Stimulated activated CD8-positive, alpha-beta memory T cell treated with anti-CD3 and anti-CD28 coated beads, Interleukin-12 subunit alpha, Interleukin-12 subunit beta, amount 100 ng/mL, for 24 hours (primary cell): ENCODE measurements around the gene MAD2L2.
"Not testable (repeated sequence)": the region's sequence is repeated elsewhere in the genome, so short reads cannot be mapped to it uniquely, and the experiment has no call there.

ENCODE experiments used
- DNase-seq: peaks from one replicate; pipeline ENCODE4 v3.0.0-alpha.2; 2020; ENCODE audit errors: extremely low read depth

Gene MAD2L2

DNA sequence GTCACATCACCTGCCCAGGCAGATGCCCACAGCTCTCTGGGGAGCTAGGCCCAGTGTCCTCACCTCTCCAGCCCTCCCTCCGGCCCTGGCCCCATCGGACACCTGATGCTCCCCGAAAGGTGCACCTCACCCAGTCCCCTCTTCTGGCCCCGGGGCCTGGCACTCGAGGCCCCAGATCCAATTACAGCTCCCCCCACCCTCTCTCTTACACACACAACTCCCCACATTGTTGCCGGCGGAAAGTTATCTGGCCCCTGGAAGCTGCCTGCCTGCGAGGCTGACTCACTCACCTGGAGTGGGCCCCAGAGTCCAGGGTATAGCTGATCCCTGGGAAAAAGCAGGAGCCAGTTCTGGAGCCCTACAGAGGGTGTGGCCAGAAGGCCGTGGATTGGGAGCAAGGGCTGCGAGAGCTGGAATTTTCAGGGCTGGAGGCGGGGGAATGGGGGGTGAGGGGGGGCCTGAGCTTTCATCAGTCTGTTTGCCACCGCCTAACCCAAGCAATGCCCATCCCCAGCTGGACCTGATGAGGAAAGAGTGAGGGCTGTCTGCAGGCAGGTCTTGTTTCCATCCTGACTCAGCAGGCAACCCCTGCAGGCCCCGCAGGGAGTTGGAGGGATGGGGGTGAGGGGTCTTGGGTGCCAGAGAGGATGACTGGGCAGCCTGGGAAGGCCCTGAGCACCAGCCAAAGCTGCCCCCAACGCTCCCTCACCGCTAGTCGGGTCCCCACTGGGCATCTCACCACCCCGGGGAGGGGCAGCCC is 27.7 kb downstream of the MAD2L2 start:
- no peak for DNase-seq

DNA sequence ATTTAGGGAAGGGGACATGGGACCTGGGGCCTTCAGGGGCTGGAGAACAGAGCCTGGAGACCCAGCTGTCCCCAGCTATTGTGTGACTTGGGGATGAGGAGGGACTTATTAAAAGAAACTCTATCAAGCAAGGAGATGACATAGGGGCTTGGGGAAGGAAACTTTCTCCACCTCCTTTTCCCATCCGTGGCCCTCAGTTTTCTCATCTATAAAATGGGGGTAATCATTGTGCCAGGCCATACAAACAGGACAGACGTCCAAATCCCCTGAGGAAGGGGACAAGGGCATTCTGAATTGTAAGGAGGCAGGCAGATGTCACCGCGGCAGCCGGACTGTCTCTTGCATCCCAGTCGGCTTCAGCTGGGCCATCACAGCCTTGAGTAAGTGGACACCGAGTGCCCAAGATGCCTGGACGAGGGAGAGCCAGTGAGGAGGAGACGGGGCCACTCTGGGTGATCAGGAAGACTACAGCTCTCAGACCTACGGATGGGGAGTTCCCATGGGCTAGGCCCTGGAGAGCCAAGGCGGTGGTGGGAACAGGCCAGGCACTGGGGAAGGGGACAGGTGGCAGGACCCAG is 28.7 kb downstream of the MAD2L2 start:
- DNase-seq, result no peak

DNA sequence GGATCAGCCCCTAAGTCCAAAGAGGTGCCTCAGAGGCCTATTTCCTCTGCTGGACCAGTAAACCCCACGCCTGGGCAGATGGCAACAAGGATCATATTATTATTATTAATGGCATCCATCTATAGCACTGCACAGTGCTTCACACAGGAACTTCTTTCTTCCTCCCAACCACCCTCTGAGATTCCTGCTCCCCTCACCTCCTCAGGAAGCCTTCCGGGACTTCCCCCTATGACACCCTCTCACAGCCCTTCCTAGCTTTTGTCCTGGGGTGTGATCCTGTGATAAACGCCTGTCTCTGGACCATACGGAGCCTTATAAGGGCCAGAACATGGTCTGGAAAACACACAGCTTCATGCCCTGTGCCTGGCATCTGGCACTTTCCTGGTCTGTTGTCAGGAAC is 29.9 kb downstream of the MAD2L2 start:
- no peak for DNase-seq

DNA sequence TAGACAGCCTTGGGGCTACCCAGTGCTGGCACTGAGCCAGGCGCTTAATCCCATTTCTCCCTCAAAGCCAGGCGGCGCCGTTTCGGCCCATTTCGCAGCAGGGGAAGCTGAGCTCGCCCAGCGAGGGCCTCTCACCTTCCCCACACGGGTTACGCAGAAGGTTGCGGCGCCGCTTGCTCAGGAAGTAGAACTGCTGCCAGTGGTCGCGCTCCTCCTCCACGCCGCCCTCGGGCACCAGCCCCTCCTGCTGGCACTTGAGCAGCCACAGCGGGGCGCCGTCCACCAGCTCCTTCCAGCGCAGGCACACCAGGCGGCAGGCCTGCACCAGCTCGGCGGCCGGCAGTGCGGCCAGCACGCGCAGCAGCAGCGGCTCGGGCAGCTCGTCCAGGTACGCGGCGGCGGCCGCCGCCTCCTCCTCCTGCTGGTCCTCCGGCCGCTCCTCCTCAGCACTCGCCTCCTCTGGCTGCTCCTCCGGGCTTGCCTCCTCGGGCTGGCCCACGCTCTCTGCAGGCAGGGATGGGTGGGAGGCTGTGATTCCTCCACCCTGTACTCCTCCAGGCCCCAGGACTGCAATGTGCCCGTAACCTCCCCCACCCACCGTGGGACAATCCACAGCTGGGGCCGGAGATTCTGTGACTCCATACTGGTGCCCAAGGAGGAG is 30.5 kb downstream of the MAD2L2 start:
- DNase-seq, result peak; percentile 61

DNA sequence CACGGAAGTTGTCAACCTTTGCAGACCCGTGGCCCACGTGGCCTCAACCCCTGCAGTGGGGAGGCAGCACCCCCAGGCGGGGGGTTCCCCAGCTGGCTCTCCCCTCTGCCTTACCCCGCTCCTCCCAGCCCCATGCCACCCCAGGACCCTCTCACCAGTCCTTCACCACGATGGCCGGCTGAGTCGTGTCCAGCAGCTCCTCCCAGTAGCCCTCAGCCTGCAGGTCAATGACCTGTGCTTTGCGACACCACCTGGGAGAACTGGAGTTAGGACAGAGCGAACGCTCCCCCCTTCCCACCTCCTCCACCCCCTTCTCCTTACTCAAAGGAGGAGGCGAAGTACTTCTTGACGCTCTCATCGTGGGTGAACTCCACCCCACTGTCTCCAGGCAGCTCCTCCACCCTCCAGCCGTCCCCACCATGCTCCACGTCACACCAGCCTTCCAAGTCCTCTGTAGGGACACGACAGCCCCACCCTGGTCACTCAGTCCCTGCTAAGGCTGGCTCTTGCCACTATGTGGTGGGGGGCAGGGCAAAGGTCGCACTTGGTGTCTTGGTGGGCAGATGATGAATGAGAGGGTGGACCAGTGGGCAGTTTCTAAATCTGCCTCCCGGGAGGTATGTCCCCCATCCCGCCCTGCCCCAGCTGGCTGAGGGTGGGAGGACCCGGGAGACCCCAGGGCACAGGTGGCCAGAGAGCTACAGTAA is 31.2 kb downstream of the MAD2L2 start:
- no peak for DNase-seq

DNA sequence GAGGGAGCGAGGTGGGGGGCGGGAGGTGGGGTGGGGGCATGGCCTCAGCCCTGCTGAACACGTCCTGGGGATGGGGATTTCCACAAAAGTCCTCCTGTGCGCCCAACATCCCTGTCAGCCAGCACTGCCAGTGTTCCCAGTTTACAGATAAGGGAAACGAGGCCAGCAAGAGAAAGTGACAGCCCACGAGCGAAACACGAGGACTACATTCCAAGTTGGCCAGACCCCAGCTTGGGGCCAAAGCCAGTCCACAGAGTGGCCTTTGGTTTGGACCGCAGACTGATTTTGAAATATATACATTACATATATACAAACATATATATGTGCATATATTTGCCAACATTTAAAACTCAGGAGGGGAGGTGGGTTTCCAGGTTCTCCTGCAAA is 31.7 kb downstream of the MAD2L2 start:
- no peak for DNase-seq

DNA sequence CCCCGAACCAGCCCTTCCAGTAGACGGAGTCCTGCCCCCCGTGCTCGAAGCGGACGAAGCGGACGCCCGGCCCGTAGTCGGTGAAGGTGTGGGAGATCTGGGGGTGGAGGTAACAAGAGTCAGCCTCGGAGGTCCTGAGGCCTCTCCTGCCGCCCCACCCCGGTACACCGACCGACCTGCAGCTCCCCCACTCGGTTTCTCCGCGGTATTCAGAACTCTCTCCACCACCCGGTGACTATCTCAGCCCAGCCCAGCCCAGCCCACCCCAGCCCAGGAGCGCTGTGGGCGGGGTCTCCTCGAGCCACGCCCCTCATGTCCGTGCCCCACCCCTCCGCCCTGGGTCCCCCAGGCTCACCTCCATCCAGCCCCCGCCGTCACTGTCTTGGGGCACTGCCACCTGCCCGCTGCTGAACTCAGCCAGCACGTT is 32.2 kb downstream of the MAD2L2 start:
- DNase-seq, result no peak

DNA sequence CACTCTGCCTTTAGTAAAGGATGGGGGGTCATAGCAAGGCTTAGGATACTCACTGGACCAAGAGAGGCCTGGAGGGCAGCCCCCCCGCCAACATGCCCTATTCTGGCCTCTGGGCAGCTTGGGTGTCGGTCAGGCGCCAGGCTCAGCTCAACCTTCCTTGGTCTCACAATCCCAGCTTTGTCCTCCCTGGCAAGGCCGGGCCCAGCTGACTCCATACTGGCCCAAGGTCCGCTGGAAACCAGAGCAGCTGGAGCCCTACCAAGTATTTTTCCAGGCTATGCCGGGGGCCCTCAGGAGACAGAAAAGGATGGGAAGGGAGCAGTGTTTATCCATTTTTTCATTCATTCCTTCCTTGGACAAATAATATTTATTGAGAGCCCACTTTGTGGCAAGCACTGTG is 32.9 kb downstream of the MAD2L2 start:
- DNase-seq, result no peak

DNA sequence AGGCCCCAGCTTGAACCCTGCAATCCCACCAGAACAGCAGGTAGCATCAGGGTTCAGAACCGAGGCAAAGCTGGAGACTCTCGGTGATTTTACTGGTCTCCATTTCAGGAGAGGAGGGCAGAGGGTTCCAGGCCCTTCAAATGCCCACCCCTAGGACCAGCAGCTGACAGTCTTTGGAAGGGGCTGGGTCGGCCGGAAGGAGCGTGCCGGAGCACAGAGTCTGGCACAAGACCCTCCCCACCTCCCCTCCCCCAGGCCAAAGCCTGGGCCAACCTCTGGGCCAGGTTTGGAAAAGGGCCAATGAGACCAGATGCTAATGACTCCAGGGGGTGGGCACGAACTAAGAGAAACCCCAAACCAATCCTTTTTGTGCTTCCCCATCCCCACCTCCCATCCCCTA is 33.6 kb downstream of the MAD2L2 start:
- no peak for DNase-seq

DNA sequence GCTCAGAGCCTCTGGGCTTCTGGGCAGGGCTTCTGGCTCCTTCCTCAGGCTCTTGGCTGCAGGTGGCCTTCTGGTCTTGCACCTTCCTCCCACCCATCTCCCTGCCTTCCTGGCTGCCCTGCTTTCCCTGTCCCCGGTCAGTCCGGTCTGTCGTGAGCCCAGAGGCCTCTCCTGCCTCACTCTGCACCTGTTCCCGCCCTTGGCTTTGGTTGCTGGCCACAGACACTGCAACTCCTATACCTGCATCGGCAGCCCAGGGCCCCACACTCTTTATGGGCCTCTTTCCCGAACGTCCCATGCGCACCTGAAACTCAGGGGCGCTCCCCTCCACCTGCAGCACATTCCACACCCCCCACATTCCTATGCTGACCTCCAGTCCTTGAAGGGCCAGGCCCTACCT is 34.6 kb downstream of the MAD2L2 start:
- no peak for DNase-seq

DNA sequence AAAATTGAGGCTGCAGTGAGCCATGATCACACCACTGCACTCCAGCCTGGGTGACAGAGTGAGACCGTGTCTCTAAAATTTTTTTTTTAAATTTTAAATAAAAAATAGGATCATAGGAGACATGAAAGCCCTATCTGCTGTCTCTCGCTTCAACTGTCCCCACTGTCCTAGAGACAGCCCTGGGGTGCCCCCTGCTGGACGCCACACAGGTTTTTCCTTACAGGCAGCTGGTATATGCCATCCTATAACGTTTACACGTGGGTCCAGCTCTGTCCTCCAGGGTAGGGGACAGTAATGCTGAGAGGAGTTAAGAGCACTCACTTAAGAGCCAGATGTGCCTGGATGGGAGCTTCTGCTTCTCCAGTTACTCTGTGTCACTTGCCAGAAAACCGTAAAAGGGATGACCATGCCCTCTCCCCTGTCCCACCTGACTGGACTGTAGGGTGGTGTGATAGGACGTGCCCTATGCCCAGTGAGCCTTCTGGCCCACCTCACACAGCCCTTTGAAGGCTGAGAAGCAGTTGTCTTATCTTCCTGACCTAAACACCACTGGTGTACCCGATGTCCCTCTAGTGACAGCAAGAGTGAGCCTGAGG is 35.2 kb downstream of the MAD2L2 start:
- peak; percentile 58 for DNase-seq

DNA sequence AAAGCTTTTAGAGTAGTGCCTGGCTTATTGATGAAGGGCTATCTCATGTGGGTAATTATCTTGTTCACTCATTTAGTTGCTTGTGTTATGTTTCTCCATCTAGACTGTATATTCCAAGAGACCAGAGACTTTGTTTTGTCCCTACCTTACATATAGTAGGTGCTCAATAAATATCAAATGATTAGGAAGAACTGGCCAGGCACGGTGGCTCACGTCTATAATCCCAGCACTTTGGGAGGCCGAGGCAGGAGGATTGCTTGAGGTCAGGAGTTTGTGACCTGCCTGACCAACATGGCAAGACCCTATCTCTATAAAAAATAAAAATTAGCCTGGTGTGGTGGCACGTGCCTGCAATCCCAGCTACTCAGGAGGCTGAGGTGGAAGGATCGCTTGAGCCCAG is 35.7 kb downstream of the MAD2L2 start:
- DNase-seq, result no peak

DNA sequence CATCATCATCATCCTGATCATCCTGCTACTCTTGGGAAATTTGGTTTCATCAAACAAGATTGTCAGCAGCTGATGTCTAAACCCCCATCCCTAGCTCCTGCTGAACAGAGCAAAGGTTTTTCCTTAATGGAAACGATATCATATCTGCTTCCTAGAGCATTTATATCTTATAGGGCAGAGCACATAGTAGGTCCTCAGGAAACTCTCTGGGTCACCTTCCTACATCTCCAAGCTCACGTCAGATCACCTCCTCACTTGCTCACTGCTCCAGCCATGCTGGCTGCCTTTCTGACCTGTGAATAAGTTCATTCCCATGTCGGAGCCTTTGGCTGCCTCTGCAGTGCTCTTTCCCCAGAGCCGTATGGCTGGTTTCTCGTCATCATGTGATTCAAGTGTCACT is 37.2 kb downstream of the MAD2L2 start:
- no peak for DNase-seq

DNA sequence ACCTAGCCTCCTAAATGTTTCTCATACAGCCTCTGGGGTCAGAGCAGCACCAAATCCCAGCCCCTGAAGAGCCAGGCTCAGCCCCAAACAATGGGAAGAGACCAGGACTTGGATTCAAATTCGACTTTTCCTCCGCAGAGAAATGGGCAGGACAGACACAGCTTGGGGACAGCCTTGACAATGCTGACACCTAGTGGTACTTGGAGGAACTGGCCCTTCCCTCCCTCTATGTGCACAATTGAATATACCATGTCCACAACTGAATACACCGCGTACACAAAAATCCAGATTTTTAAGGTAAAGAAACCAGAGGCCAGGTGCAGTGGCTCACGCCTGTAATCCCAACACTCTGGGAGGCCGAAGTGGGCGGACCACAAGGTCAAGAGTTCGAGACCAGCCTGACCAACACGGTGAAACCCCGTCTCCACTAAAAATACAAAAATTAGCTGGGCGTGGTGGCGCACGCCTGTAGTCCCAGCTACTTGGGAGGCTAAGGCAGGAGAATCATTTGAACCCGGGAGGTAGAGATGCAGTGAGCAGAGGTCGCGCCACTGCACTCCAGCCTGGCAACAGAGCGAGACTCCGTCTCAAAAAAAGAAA is 38.4 kb downstream of the MAD2L2 start:
- not testable (repeated sequence) for DNase-seq

DNA sequence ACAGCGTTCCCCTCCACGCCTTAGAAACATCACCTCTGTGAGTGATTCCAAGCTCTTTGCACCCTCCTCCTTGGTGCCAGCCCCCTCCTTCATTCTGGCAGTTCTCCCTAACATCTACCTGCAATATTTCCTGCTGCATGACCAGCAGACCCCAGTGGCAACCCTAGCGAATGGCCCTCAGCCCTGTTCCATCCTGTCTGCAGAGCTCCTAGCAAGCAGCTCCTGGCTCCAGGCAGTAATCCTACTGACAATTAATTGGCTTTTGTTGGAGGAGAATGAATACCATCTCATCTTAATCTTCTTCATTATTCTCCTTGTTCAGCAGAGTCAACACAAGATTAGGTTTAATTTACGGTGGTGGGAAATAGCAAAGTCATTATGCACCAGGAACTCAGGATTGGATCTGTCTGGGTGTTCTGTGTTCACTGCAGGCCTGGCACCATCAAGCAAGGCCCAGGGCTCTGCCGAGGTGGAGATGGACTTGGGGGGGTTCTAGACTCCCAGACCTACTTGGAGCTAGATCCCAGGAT is 39.1 kb downstream of the MAD2L2 start:
- DNase-seq, result no peak

DNA sequence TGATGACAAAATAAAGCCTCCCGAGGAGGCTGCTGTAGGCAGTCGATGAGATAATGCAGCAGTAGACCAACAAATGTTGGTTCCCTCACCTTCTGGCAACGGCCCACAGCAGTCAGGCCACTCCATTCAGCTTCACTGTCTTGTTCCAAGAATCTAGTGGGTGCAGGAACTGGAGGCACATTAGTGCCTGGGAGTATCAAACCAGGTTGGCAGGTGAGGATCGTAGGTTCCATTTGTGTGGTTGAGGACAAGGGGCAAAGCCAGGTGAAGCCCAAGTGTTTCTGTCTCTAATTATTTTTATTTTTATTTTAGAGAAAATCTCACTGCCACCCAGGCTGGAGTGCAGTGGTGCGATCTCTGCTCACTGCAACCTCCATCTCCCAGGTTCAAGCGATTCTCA is 40.0 kb downstream of the MAD2L2 start:
- DNase-seq, result no peak

DNA sequence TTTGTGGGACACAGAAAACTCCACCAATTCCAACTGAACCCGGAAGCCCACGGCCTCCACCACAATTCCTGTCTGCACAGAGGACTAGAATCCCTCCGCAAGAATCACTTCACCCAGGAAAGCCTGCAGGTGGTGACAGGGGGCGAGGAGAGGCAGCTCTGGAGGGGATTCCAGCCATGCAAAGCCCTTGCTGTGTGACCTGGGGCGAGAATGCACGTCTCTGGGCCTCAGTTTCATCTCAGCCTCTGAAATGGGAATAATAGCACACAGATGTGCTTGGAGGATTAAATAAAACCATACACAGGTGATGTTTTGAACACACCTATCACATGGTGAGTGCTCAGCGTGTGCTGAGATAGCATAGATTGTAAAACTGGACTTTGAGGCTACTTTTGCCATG is 40.8 kb downstream of the MAD2L2 start:
- DNase-seq, result no peak

DNA sequence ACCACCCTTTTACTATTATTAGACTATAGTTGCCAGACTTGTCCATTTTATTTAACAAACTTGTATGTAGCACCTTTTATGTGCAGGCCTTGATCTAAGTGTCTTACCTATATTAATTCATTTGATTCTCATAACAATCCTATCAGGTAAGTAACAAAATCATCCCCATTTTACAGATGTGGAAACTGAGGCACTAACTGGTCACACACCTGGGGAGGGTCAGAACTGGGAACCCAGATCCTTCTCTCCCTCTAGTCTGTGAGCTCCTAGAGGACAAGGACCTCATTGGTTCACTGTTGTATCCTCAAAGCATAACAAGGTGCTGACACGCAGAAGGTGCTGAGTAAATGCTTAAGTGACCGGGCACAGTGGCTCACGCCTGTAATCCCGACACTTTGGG is 41.6 kb downstream of the MAD2L2 start:
- no peak for DNase-seq

DNA sequence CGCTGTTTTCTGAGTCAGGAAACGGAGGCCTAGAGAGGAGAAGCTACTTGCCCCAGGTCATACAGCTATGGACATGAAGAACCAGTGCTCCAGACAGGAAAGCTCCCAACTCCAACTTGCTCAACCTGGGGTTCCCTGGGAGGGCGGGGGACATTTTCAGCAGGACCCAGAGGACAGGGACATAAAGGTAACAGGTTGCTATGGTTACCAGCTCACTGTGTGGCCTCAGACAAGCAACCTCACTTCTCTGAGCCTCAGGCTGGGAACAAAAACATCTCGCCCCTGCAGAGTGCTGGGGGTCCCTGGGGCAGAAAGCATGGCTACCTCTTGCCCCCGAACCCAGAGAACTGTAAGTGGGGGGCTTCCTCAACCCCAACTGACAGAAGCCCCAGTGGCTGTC is 42.8 kb downstream of the MAD2L2 start:
- no peak for DNase-seq

DNA sequence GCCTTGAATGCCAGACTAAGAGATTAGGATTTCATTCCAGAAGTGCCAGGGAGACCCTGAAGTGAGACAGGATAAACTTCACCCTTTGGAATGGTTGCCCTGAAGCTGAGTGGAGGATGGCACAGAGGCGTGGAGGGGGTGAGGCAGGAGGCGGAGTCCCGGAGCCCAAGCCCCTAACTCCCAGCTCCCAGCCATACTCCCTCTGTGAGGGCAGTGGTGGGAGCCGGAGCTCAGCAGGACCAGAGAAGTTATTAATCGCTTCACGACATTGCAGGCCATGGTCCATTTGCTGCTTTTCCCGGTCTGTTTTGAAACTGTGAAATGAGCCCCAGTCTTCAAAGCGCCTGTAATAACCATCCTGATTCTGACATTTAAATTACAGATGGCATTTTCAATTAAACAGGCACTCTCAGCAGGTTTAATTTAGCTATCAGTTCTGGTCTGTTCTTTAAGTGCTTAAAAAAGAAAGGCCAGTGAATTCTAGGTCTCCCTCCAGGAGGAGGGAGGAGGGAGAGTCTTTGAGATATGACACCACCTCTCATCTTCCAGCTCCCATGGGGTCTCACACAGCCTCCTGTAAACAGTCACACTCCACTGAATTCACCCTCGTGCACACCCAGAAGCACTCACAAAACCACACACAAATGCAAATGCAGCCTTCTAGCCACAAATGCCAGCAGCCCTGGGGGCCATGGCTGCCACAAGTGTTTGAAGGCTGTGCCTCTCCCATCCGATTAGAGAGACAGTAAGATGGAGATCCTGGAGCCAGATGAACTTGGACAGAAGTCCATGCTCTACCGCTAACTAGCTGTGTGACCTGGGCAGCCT is 46.4 kb downstream of the MAD2L2 start:
- no peak for DNase-seq
